Ovary (tissue), 3 donors: Measurements from ENCODE around the gene ERG.

Experiments used
- EP300 ChIP-seq: sonication (generic); formaldehyde crosslinking; IDR thresholded peaks from one replicate; pipeline ENCODE4 v1.6.1; 2017; ENCODE audit warnings: antibody characterized with exemption
- POLR2A ChIP-seq: fragments of 450-650 bp; IDR thresholded peaks from one replicate; pipeline ENCODE4 v1.6.1; 2017; ENCODE audit warnings: antibody characterized with exemption, mild to moderate bottlenecking, moderate library complexity
- TF ChIP-seq, protein P1 (sequence below), 3 donors: fragments of 450-650 bp in 2 of 3; fragments of 200-600 bp in 1 of 3; IDR thresholded peaks; one replicate each; pipeline versions ENCODE4 v1.5.1 to v1.8.0; 2016 to 2022; ENCODE audit warnings: antibody characterized with exemption in 3 of 3, mild to moderate bottlenecking in 1 of 3
- donor health status: DM: no; HTN: no; CAD: no.

- TF ChIP-seq, protein P1, sequence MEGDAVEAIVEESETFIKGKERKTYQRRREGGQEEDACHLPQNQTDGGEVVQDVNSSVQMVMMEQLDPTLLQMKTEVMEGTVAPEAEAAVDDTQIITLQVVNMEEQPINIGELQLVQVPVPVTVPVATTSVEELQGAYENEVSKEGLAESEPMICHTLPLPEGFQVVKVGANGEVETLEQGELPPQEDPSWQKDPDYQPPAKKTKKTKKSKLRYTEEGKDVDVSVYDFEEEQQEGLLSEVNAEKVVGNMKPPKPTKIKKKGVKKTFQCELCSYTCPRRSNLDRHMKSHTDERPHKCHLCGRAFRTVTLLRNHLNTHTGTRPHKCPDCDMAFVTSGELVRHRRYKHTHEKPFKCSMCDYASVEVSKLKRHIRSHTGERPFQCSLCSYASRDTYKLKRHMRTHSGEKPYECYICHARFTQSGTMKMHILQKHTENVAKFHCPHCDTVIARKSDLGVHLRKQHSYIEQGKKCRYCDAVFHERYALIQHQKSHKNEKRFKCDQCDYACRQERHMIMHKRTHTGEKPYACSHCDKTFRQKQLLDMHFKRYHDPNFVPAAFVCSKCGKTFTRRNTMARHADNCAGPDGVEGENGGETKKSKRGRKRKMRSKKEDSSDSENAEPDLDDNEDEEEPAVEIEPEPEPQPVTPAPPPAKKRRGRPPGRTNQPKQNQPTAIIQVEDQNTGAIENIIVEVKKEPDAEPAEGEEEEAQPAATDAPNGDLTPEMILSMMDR (IDR thresholded peaks at IDR 0.05): no peak
- TF ChIP-seq POLR2A (no peak), EP300 (no peak)
These were observed 97.9 kb downstream of the ERG start for GRCh38 chr21:38400195-38400919.
